ENCODE measurements around the gene ARID1B. TPM values are rescaled to one million over a fixed set of nuclear protein-coding genes. Genes with fewer than 3 reads are reported as not detected.

ARID1B gene
- total RNA-seq, 1 donor from 2014 or later: 43.4 TPM

DNA sequence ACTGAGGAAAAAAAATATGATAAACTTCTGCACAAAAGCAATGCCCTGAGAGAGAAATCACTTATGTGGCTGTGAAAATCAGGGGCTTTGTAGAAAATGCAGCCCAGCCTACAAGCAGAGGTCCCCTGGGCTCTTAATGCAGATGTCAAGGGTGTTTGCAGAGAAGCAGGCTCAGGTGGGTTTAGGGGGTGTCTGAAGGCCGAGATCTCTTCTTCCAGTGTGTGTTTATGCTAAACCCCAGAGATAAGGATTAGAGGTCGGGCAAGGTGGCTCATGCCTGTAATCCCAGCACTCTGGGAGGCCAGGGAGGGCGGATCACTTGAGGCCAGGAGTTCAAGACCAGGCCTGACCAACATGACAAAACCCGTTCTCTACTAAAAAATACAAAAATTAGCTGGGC lies 467.6 kb downstream of the ARID1B start:
- peaks cover 45% of the 10 kb centered on the region for H3K4me1 ChIP-seq
- peaks cover 11% of the 10 kb centered on the region for H3K9me3 ChIP-seq (replicated peaks)
- no peak overlapping the region for H3K4me3 ChIP-seq
- H3K27ac ChIP-seq (replicated peaks): peak overlapping the region; percentile 62
- no peak for DNase-seq
- no peaks in the 10 kb centered on the region for H3K36me3 ChIP-seq
- TF ChIP-seq, protein P1, sequence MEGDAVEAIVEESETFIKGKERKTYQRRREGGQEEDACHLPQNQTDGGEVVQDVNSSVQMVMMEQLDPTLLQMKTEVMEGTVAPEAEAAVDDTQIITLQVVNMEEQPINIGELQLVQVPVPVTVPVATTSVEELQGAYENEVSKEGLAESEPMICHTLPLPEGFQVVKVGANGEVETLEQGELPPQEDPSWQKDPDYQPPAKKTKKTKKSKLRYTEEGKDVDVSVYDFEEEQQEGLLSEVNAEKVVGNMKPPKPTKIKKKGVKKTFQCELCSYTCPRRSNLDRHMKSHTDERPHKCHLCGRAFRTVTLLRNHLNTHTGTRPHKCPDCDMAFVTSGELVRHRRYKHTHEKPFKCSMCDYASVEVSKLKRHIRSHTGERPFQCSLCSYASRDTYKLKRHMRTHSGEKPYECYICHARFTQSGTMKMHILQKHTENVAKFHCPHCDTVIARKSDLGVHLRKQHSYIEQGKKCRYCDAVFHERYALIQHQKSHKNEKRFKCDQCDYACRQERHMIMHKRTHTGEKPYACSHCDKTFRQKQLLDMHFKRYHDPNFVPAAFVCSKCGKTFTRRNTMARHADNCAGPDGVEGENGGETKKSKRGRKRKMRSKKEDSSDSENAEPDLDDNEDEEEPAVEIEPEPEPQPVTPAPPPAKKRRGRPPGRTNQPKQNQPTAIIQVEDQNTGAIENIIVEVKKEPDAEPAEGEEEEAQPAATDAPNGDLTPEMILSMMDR (IDR thresholded peaks at IDR 0.05; ENCODE audit: borderline replicate concordance): no peak
- intact Hi-C loops (cut with micrococcal nuclease): no loop called here
- H3K27me3 ChIP-seq (ENCODE audit: low read depth): no peaks in the 10 kb centered on the region

DNA sequence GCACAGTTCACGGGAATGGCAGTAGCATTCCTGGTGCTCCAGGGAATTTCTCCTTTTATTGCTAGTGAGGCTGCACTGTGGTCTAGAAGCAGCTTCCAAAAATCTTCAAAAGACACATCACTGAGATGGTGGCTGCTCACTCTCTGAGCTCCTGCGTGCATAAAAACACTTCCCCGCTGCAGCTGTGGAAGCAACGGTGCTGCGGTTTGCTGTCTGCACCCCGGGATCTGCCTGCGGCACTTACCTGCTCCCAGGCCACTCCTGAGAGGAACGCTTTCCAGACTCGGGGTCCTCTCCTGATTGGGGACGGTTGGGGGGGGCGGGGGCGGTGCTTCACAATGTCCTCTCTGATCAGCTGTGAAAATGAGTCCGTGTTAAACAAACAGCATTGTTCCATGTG lies 468.3 kb downstream of the ARID1B start:
- Histone ChIP-seq H3K27me3 (ENCODE audit: low read depth) (no peaks in the 10 kb centered on the region), H3K27ac (replicated peaks) (peak overlapping the region; percentile 62), H3K4me1 (peaks cover 38% of the 10 kb centered on the region), H3K36me3 (no peaks in the 10 kb centered on the region), H3K9me3 (replicated peaks) (peaks cover 11% of the 10 kb centered on the region), H3K4me3 (no peak overlapping the region)
- intact Hi-C loops (cut with micrococcal nuclease): no loop called here
- DNase-seq: no peak
- TF ChIP-seq, protein P1 (IDR thresholded peaks at IDR 0.05; ENCODE audit: borderline replicate concordance): no peak

DNA sequence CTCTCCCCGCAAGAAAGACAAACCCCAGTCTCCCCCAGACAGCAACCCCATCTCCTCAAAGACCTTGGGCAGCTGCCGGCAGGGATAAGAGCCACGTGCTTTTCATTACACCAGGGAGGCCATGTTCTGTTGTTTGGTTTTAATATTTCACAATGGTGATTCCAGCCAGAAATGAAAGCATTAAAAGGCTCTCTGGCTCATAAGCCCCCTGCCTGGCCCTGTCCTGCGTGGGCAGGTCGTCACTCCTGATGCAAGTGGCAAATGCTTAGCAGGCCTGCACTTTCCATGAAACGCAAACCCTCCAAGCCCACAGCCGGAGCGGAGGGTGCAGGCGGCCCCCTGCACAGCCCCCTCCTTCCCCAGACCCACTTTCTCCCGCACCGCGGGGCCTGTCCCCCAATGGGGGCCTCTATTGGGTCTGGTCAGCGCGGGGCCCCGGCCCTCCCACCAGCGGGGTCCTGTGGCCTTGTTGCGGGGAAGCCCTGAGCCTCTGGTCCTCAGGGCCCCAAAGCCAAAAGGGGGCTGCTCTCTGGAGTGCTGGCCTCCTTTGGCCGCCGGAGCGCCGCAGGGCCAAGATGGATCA lies 469.0 kb downstream of the ARID1B start:
- DNase-seq: no peak
- Histone ChIP-seq H3K4me3 (no peak overlapping the region), H3K36me3 (no peaks in the 10 kb centered on the region), H3K27ac (replicated peaks) (no peak overlapping the region), H3K27me3 (ENCODE audit: low read depth) (no peaks in the 10 kb centered on the region), H3K4me1 (peaks cover 37% of the 10 kb centered on the region), H3K9me3 (replicated peaks) (peaks cover 11% of the 10 kb centered on the region)
- TF ChIP-seq, protein P1 (IDR thresholded peaks at IDR 0.05; ENCODE audit: borderline replicate concordance): no peak
- intact Hi-C loops (cut with micrococcal nuclease): no loop called here

DNA sequence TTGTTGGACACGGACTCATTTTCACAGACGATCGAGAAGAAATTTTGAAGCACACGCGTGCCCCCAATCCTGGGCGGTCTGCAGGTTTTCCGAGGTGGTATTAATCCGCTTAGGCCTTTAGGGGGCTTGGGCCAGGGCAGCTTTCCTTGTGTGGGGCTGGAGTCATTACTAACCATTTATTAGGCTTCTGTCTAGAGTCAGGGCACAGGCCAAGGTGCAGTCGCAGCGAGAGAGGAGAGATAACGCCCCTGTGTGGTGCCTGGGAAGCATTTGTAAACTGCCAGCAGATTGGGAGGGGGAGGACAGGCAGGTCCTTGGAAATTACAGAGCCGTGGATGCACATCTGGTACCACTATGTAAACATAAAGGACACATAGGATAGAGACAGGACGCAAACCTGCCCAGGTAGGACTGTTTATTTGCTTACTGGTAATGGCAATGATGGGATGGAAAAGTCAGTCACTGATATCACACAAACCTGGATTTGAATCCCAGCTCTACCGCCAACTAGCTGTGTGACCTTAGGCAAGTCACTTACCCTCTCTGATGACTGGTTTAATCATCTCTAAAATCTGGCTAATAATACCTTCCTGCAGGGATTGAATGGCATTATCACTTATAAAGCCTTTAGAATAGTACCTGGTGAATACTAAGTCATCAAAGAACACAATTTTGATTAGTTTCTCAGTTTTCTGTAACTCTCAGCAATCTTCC lies 469.8 kb downstream of the ARID1B start:
- Histone ChIP-seq H3K27ac (replicated peaks) (no peak overlapping the region), H3K4me1 (peaks cover 30% of the 10 kb centered on the region), H3K36me3 (no peaks in the 10 kb centered on the region), H3K27me3 (ENCODE audit: low read depth) (no peaks in the 10 kb centered on the region), H3K9me3 (replicated peaks) (peaks cover 11% of the 10 kb centered on the region), H3K4me3 (no peak overlapping the region)
- TF ChIP-seq, protein P1 (IDR thresholded peaks at IDR 0.05; ENCODE audit: borderline replicate concordance): no peak
- no peak for DNase-seq
- intact Hi-C loops (cut with micrococcal nuclease): no loop called here

DNA sequence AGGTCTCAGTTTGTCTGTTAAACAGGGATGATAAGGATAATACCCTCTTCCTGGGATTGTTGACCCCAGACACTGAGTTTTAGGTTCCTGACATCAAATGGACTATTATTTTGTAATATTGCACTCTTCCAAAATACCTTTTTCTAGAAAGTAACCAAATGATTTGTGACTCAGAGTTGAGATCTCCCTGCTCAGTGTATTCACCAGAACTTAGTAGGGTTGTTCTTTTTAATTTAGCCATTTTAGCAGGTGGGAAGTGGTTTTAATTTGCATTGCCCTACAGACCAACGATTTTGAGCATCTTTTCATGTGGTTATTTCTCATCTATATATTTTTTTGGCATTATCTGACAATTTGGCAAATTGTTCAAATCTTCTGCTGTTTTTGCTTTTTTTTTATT lies 471.1 kb downstream of the ARID1B start:
- peaks cover 11% of the 10 kb centered on the region for H3K9me3 ChIP-seq (replicated peaks)
- no peak for DNase-seq
- H3K27me3 ChIP-seq (ENCODE audit: low read depth): no peaks in the 10 kb centered on the region
- H3K36me3 ChIP-seq: no peaks in the 10 kb centered on the region
- H3K27ac ChIP-seq (replicated peaks): no peak overlapping the region
- peaks cover 37% of the 10 kb centered on the region for H3K4me1 ChIP-seq
- TF ChIP-seq, protein P1 (IDR thresholded peaks at IDR 0.05; ENCODE audit: borderline replicate concordance): no peak
- H3K4me3 ChIP-seq: no peak overlapping the region
- intact Hi-C loops (cut with micrococcal nuclease): no loop called here
